ENCODE data around the gene PKN2.

DNA sequence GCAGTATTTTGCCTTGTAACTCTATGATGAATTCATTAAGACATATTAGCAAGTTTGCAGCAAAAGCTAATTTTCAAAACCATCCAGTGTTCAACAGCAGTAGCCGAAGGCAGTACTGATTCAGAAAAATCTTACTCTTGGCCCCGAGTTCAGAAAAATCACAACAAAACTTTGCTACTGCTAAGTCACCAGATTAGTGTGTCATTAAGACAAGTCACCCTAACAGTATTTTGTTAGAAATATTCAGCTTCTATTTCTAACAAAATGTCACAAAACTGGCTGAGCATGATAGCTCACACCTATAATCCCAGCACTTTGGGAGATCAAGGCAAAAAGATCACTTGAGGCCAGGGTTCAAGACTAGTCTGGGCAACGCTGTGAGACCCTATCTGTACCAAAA, 199.1 kb downstream of the PKN2 start:
- TF ChIP-seq, protein P1, sequence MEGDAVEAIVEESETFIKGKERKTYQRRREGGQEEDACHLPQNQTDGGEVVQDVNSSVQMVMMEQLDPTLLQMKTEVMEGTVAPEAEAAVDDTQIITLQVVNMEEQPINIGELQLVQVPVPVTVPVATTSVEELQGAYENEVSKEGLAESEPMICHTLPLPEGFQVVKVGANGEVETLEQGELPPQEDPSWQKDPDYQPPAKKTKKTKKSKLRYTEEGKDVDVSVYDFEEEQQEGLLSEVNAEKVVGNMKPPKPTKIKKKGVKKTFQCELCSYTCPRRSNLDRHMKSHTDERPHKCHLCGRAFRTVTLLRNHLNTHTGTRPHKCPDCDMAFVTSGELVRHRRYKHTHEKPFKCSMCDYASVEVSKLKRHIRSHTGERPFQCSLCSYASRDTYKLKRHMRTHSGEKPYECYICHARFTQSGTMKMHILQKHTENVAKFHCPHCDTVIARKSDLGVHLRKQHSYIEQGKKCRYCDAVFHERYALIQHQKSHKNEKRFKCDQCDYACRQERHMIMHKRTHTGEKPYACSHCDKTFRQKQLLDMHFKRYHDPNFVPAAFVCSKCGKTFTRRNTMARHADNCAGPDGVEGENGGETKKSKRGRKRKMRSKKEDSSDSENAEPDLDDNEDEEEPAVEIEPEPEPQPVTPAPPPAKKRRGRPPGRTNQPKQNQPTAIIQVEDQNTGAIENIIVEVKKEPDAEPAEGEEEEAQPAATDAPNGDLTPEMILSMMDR (IDR thresholded peaks at IDR 0.05 in 4 of 5, conservative IDR thresholded peaks at IDR 0.05 in 1 of 5) = no peak
- no peak for TF ChIP-seq POLR2A (IDR thresholded peaks at IDR 0.05)

Data from gastrocnemius medialis (tissue), 4 donors.